Eye (tissue), 1 donor: ENCODE data around the gene AVPR2.

Experiments
- DNase-seq: peaks from one replicate; pipeline ENCODE4 v3.0.0-alpha.2; 2015

AVPR2 gene

DNA sequence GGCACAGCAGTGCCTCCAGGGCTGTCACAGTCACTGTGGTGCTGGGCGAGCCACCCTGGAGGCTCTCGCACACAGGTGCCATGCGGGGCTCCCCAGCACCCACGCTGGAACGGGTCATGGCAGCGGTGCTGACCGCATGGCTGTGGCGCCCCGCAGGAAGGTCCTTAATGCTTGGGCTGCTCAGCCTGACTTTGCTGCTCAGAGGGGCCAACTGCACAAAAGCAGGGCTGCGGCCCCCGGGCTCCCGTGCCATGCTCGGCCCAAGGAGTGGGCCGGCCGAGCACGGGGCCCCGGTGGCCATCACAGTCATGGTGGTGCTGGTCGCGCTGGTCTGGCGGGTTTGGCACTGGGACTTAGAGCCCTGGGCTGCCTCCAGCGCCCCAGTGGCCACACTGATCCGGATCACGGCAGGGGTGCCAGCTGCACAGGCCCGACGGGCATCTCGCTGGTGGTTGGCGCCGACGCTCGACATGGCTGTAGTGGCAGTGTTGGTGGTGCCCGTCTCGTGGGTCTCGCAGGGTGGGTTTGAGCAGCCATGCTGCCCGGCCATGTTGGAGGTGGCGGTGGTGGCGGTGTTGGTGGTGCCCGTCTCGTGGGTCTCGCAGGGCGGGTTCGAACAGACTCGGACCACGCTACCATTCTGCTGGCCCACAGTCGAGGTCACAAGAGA lies 50.2 kb downstream of the AVPR2 start:
- DNase-seq, result no peak

- no peak for DNase-seq
These were observed 50.8 kb downstream of the AVPR2 start for GRCh38 chrX:153955228-153955732.

DNA sequence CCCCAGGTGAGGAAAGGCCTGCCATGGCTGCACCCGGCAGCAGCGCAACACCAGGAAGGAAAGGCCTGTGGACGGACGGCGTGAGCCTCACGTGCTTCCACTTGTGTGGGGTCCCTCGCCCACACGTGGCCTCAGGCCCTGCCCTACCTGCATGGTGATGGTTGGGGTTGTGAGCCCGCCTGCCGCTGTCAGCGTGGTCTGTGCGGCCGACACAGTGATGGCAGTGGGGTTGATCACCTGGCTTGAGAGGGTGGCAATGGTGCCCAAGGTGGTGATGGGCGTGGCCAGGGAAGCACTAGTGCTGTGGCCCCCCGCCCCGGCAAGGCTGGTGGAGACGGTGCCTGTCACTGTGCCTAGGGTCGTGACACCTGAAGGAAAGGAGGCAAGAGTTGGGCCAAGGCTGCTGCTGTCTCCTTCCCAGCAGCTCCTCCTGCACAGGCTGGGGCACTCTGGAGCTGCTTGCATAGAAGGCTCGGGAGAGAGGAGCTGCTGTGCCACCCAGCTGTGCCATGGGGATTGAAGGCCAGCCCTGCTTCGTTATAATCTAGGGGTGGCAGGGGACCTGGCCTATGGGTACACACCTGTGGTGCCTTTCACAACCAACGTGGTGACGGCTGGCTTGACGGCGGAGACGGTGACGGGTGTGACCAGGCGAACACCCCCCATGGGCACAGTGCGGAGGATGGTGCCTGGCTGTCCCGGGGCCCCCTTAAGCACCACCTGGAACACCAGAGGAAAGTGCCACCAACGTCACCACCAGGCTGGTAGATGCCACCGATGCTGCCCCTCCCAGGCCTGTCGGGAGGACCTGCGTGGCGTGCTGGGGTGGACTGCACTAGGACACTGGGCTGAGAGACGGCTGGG lies 51.8 kb downstream of the AVPR2 start:
- no peak for DNase-seq
